ENCODE results near the gene ARL3.

- TF ChIP-seq POLR2A (IDR thresholded peaks at IDR 0.05; ENCODE audit: extremely low read depth, insufficient read length) (no peak), CTCF (IDR thresholded peaks at IDR 0.05; ENCODE audit: low read depth, low read length) (no peak)
These were observed 68.8 kb downstream of the ARL3 start for GRCh38 chr10:102645388-102645740.

Measured in NB4 (cell line).